Breast epithelium (tissue), 3 donors: ENCODE results near the gene SORBS1.

Experiments
- CTCF ChIP-seq, 3 donors: fragments of 450-650 bp; IDR thresholded peaks; one replicate each; pipeline ENCODE4 v1.5.1; 2016 to 2017; ENCODE audit warnings: antibody characterized with exemption in 3 of 3, mild to moderate bottlenecking in 3 of 3, moderate library complexity in 3 of 3
- POLR2A ChIP-seq: fragments of 450-650 bp; IDR thresholded peaks from one replicate; pipeline ENCODE4 v1.6.1; 2016; ENCODE audit warnings: antibody characterized with exemption, mild to moderate bottlenecking, moderate library complexity
- POLR2AphosphoS5 ChIP-seq, 3 donors: sonication (generic); formaldehyde crosslinking; IDR thresholded peaks; one replicate each; pipeline ENCODE4 v1.6.1; 2017; ENCODE audit warnings: antibody characterized with exemption in 3 of 3

GRCh38 chr10:95429639-95430038, 131.5 kb downstream of the SORBS1 start:
- TF ChIP-seq POLR2AphosphoS5 (IDR thresholded peaks at IDR 0.05) (no peak), POLR2A (no peak), CTCF (IDR thresholded peaks at IDR 0.05) (no peak)
